ENCODE data around the gene TMEM43.

GRCh38 chr3:14147066-14147435 is 22.2 kb downstream of the TMEM43 start:
- TF ChIP-seq, protein P1, sequence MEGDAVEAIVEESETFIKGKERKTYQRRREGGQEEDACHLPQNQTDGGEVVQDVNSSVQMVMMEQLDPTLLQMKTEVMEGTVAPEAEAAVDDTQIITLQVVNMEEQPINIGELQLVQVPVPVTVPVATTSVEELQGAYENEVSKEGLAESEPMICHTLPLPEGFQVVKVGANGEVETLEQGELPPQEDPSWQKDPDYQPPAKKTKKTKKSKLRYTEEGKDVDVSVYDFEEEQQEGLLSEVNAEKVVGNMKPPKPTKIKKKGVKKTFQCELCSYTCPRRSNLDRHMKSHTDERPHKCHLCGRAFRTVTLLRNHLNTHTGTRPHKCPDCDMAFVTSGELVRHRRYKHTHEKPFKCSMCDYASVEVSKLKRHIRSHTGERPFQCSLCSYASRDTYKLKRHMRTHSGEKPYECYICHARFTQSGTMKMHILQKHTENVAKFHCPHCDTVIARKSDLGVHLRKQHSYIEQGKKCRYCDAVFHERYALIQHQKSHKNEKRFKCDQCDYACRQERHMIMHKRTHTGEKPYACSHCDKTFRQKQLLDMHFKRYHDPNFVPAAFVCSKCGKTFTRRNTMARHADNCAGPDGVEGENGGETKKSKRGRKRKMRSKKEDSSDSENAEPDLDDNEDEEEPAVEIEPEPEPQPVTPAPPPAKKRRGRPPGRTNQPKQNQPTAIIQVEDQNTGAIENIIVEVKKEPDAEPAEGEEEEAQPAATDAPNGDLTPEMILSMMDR (IDR thresholded peaks at IDR 0.05) = no peak
- TF ChIP-seq POLR2A (IDR thresholded peaks at IDR 0.05) = no peak
